Gastroesophageal sphincter (tissue), 2 donors: ENCODE measurements around the gene GNPAT.

ENCODE experiments used
- EP300 ChIP-seq: sonication (generic); formaldehyde crosslinking; IDR thresholded peaks from one replicate; pipeline ENCODE4 v1.6.1; 2017; ENCODE audit warnings: antibody characterized with exemption, mild to moderate bottlenecking
- POLR2A ChIP-seq, 2 donors: fragments of 450-650 bp; IDR thresholded peaks; one replicate each; pipeline ENCODE4 v1.6.1; 2017; ENCODE audit warnings: antibody characterized with exemption in 2 of 2, mild to moderate bottlenecking in 2 of 2, moderate library complexity in 1 of 2

- TF ChIP-seq POLR2A (IDR thresholded peaks at IDR 0.05) (no peak), EP300 (no peak)
These were observed 5.3 kb upstream of the GNPAT start for GRCh38 chr1:231235526-231236207.
